Lower leg skin (tissue), 4 donors: ENCODE results near the gene ACKR2. TPM values are rescaled to one million over a fixed set of nuclear protein-coding genes. Genes with fewer than 3 reads are reported as not detected.

Source experiments
- DNase-seq, 2 donors: peaks; one replicate each; pipeline ENCODE4 v3.0.0-alpha.2; 2019; ENCODE audit warnings: low spot score in 2 of 2
- H3K4me3 ChIP-seq: fragments of 200-600 bp; sonication (generic); 2 replicates; pipeline ENCODE4 v1.5.1; 2017; ENCODE audit warnings: mild to moderate bottlenecking, low read depth; ENCODE audit not compliant: poor library complexity, severe bottlenecking
- POLR2A ChIP-seq, 2 donors: fragments of 450-650 bp; IDR thresholded peaks; one replicate each; pipeline ENCODE4 v1.6.1; 2016 to 2017; ENCODE audit warnings: antibody characterized with exemption in 2 of 2, mild to moderate bottlenecking in 1 of 2, moderate library complexity in 1 of 2
- WGBS, 2 donors: methylation state at CpG; one replicate each; pipeline ENCODE4 v1.1.5; 2018; 5-methylcytosine and 5-hydroxymethylcytosine counted together
- intact Hi-C: fragments of 100-400 bp; cut with DNase I; formaldehyde crosslinking; loops from one replicate; pipeline ENCODE4 v1.15.0; 2023; ENCODE audit warnings: low total_unique reads
- total RNA-seq, 4 donors: library from RNA; depleted of rRNA; stranded (reverse); fragments of >200 nt; gene quantifications; one replicate each; pipeline ENCODE4 v1.1.0, GENCODE V29; 2016
- TF ChIP-seq, protein P1 (sequence below), 3 donors: fragments of 450-650 bp; IDR thresholded peaks; one replicate each; pipeline ENCODE4 v1.5.1; 2016; ENCODE audit warnings: antibody characterized with exemption in 3 of 3, mild to moderate bottlenecking in 3 of 3, moderate library complexity in 2 of 3

Gene ACKR2, protein sequence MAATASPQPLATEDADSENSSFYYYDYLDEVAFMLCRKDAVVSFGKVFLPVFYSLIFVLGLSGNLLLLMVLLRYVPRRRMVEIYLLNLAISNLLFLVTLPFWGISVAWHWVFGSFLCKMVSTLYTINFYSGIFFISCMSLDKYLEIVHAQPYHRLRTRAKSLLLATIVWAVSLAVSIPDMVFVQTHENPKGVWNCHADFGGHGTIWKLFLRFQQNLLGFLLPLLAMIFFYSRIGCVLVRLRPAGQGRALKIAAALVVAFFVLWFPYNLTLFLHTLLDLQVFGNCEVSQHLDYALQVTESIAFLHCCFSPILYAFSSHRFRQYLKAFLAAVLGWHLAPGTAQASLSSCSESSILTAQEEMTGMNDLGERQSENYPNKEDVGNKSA
- 1 to 10 TPM; 3.7 to 6.3 (median 4.5) TPM for total RNA-seq

DNA sequence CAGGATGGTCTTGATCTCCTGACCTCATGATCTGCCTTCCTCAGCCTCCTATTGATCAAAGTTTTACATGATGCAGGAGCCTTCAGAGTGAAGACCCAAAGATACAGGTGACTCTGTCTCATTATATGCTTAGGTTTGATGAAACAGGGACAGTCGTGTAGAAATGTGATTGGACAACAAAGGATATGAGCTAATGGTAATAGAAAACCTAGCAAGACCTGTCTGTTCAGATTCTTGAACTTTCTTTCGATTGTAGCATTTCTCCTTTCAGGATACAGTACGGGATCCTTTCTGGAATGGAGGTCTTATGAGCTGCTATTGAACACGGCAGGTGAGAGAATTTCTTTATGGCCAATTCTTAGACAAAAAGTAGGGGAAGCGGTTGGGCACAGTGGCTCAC, at the start of gene ACKR2:
Gene ACKR2, plus strand, starts transcription at position 244 of the 400 bp plus-strand sequence. CDS start 55,058 bp downstream, outside the sequence.
- no peak for DNase-seq
- WGBS, 2 donors = 83% methylated on average over 5 of the region's 5 CpGs
- H3K4me3 ChIP-seq = no peak within 1 kb of the TSS
- intact Hi-C loops = no loop called here
- TF ChIP-seq POLR2A (IDR thresholded peaks at IDR 0.05) = no peak
- TF ChIP-seq, protein P1, sequence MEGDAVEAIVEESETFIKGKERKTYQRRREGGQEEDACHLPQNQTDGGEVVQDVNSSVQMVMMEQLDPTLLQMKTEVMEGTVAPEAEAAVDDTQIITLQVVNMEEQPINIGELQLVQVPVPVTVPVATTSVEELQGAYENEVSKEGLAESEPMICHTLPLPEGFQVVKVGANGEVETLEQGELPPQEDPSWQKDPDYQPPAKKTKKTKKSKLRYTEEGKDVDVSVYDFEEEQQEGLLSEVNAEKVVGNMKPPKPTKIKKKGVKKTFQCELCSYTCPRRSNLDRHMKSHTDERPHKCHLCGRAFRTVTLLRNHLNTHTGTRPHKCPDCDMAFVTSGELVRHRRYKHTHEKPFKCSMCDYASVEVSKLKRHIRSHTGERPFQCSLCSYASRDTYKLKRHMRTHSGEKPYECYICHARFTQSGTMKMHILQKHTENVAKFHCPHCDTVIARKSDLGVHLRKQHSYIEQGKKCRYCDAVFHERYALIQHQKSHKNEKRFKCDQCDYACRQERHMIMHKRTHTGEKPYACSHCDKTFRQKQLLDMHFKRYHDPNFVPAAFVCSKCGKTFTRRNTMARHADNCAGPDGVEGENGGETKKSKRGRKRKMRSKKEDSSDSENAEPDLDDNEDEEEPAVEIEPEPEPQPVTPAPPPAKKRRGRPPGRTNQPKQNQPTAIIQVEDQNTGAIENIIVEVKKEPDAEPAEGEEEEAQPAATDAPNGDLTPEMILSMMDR (IDR thresholded peaks at IDR 0.05) = no peak

DNA sequence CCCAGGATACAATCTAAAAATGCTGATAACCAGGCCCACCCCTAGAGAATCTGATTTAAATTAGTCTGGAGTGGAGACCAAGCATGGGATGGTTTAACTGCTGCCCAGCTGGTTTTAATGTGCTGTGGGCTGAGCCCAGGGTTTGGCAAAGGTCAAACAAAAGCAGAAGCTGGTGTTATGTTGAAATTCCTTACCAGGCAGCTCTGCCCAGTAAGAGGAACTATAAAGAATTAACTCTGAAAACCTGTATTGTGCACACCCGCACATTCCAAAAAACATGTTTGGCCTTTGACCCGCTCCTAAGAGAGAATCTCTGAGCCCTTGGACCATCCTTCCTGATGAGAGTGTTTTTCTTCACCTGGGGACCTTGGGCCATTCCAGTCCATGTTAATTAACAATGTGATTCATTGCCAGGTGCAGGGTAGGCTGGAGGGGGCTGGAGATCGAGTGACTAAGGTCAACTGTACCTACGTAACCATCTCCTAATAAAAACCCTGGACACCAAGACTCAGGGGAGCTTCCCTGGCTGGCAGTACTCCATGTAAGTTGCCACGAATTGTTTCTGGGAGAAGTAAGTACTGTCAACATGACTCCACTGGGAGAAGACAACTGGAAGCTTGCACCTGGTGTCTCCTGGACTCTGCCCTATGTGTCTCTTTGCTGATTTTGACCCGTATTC, 47.1 kb upstream of the ACKR2 start:
- H3K4me3 ChIP-seq = no peak overlapping the region
- peak in 1 of 2 donors; percentile 76 for DNase-seq
- WGBS, 2 donors = 80 to 82% methylated on average over 6 of the region's 6 CpGs
- intact Hi-C loops = no loop called here
- no peak for TF ChIP-seq POLR2A (IDR thresholded peaks at IDR 0.05)
- TF ChIP-seq, protein P1 (IDR thresholded peaks at IDR 0.05) = no peak

DNA sequence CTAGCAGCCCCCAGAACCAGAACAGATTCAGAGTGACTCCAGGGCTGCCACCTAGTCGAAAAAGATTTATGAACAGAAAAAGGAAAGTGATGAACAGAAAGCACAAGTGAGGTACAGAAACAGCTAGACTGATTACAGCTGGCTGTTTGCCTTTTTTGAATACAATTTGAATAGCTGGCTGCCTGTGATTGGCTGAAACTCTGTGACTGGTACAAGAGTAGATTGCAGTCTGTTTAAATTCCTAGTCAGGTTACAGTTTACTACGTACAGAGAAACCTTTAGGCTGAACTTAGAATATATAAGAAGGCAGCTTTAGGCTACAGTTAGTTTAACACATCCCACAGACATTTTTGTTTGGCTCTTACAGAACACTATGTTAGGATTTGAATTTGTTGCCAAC, 46.2 kb upstream of the ACKR2 start:
- intact Hi-C loops = no loop called here
- H3K4me3 ChIP-seq = no peak overlapping the region
- TF ChIP-seq, protein P1 (IDR thresholded peaks at IDR 0.05) = no peak
- TF ChIP-seq POLR2A (IDR thresholded peaks at IDR 0.05) = no peak
- 47 to 49% methylated on average over 2 of the region's 2 CpGs for WGBS, 2 donors
- no peak for DNase-seq

DNA sequence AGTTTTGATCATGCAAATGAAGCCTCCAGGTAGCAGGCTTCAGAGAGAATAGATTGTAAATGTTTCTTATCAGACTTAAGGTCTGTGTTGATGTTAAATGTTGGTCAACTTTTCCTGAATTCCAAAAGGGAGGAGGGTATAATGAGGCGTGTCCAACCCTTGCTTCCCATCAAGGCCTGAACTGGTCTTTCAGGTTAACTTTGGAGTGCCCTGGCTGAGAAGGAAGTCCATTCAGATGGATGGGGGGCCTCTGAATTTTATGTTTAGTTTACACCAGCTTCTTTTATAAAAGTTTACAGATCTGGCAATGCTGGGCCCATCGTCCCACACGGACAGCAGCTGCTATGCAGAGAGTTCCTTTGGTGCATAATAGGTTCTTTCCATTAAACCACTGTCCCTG, 45.1 kb upstream of the ACKR2 start:
- H3K4me3 ChIP-seq = no peak overlapping the region
- no peak for TF ChIP-seq POLR2A (IDR thresholded peaks at IDR 0.05)
- DNase-seq = no peak
- 81 to 89% methylated on average over 3 of the region's 3 CpGs for WGBS, 2 donors
- intact Hi-C loops = no loop called here

DNA sequence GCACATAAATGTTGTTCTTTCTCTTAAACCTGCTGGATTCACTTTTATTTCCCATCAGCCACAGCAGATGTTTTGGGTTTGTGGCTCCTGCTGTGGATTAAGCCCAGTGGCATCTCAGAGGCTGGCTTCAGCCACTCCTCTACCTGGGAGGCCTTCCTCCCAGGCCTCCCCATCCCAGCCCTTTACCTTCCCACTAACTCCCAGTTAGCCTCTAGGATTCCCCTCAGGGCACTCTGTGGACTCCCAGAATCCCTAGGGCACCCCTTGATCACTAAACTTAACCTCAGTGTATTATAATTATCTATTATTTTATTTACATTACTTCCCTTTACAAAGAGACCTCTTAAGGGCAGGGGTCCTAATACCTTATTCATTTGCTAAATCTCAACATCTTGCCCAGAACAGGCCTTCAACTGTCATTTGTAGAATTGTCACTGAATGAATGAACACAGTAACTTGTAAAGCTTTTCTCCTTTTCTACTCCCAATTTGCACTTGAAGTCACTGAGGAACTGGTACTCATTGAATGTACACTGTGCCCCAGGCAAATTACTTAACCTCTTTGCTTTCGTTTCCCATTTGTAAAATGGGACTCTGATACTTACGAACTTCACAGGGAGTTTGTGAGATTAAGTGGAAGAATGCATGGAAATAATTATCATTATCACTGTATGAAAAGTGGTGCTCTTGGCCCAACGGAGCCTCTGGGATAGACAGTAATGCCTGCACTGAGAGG, 44.5 kb upstream of the ACKR2 start:
- intact Hi-C loops = no loop called here
- no peak overlapping the region for H3K4me3 ChIP-seq
- WGBS, 2 donors = 67 to 74% methylated on average over 3 of the region's 3 CpGs
- TF ChIP-seq, protein P1 (IDR thresholded peaks at IDR 0.05) = no peak
- no peak for TF ChIP-seq POLR2A (IDR thresholded peaks at IDR 0.05)
- no peak for DNase-seq
